IMR-90 (cell line): ENCODE results near the gene GP1BA. TPM values are rescaled to one million over a fixed set of nuclear protein-coding genes. Genes with fewer than 3 reads are reported as not detected.

Experiments used
- ATAC-seq: fragments of 200-7000 bp; cut with Tn5 transposase; 2 replicates; pipeline ENCODE4 v1.9.1; 2020; ENCODE audit warnings: low read depth, mild to moderate bottlenecking, moderate library complexity
- BruUV-seq: library from RNA; stranded (reverse); fragments of 400-500 nt; replicated peaks from 2 replicates; lab custom pipeline; 2021; lab: Mats Ljungman, UMichigan
- CTCF ChIA-PET: fragments of 300-600 bp; formaldehyde crosslinking; extraction: SDS; loops from one replicate; lab custom pipeline; 2021; ENCODE audit warnings: antibody characterized with exemption; lab: Yijun Ruan, JAX
- POLR2A ChIA-PET: fragments of 300-600 bp; sonication (Branson Sonifier 250); formaldehyde crosslinking; loops from one replicate; lab custom pipeline; 2022; ENCODE audit warnings: antibody characterized with exemption; ENCODE audit not compliant: unreplicated experiment; lab: Charles Lee
- DNase-seq: peaks from one replicate; pipeline ENCODE4 v3.0.0; 2013
- H2AFZ ChIP-seq: replicated peaks from 2 replicates; pipeline ENCODE3; 2013; ENCODE audit warnings: low read length, mild to moderate bottlenecking; ENCODE audit not compliant: poor library complexity
- H2AK5ac ChIP-seq: 2 replicates; pipeline ENCODE4 v1.6.1; 2013; ENCODE audit warnings: low read depth, low read length, inconsistent platforms
- H2AK9ac ChIP-seq: replicated peaks from 2 replicates; pipeline ENCODE3; 2013; ENCODE audit warnings: mild to moderate bottlenecking, low read depth, low read length, moderate library complexity; ENCODE audit not compliant: poor library complexity
- H2BK120ac ChIP-seq: 2 replicates; pipeline ENCODE4 v1.6.1; 2013; ENCODE audit warnings: low read depth, low read length, inconsistent platforms
- H2BK15ac ChIP-seq: 3 replicates; pipeline ENCODE4 v1.6.1; 2013; ENCODE audit warnings: low read depth, low read length, inconsistent platforms
- H2BK20ac ChIP-seq: 2 replicates; pipeline ENCODE4 v1.6.1; 2013; ENCODE audit warnings: low read depth, mild to moderate bottlenecking, inconsistent platforms, low read length, moderate library complexity
- H2BK5ac ChIP-seq: 2 replicates; pipeline ENCODE4 v1.6.1; 2013; ENCODE audit warnings: mild to moderate bottlenecking, low read depth, low read length, inconsistent platforms; ENCODE audit not compliant: poor library complexity, severe bottlenecking
- H3K14ac ChIP-seq: replicated peaks from 2 replicates; pipeline ENCODE4 v1.6.1; 2013; ENCODE audit warnings: low read depth, low read length, inconsistent platforms
- H3K18ac ChIP-seq: 2 replicates; pipeline ENCODE4 v1.6.1; 2013; ENCODE audit warnings: low read depth, low read length, control low read depth
- H3K23ac ChIP-seq: 2 replicates; pipeline ENCODE4 v1.6.1; 2013; ENCODE audit warnings: low read depth, low read length, inconsistent platforms
- H3K27ac ChIP-seq: 2 replicates; pipeline ENCODE4 v1.5.1; 2013; ENCODE audit warnings: mild to moderate bottlenecking, control low read depth, low read length; ENCODE audit not compliant: insufficient read depth
- H3K27me3 ChIP-seq: 2 replicates; pipeline ENCODE4 v1.6.1; 2013; ENCODE audit warnings: low read length; ENCODE audit not compliant: control insufficient read depth, insufficient read depth
- H3K36me3 ChIP-seq: 2 replicates; pipeline ENCODE4 v1.6.1; 2013; ENCODE audit warnings: low read length, mixed read lengths; ENCODE audit not compliant: control insufficient read depth, insufficient read depth
- H3K4ac ChIP-seq: 2 replicates; pipeline ENCODE4 v1.6.1; 2013; ENCODE audit warnings: low read depth, low read length, inconsistent platforms
- H3K4me1 ChIP-seq: 2 replicates; pipeline ENCODE4 v1.6.1; 2013; ENCODE audit warnings: low read length, mixed read lengths; ENCODE audit not compliant: control insufficient read depth, insufficient read depth
- H3K4me2 ChIP-seq: 2 replicates; pipeline ENCODE4 v1.6.1; 2013; ENCODE audit warnings: low read depth, mild to moderate bottlenecking, control low read depth, low read length, moderate library complexity
- H3K4me3 ChIP-seq: 2 replicates; pipeline ENCODE4 v1.5.1; 2013; ENCODE audit warnings: low read depth, mild to moderate bottlenecking, control low read depth, low read length, moderate library complexity; ENCODE audit not compliant: insufficient read depth
- H3K56ac ChIP-seq: 2 replicates; pipeline ENCODE4 v1.6.1; 2013; ENCODE audit warnings: low read length, inconsistent platforms; ENCODE audit not compliant: insufficient read depth; ENCODE audit errors: extremely low read depth
- H3K79me1 ChIP-seq, 2 experiments: 2 replicates each; pipeline ENCODE4 v1.6.1; 2013; ENCODE audit warnings: low read length in 2 of 2, inconsistent platforms in 1 of 2, low read depth in 1 of 2
- H3K9ac ChIP-seq: 2 replicates; pipeline ENCODE4 v1.6.1; 2013; ENCODE audit warnings: low read depth, low read length, control low read depth
- H3K9me1 ChIP-seq: 2 replicates; pipeline ENCODE4 v1.6.1; 2013; ENCODE audit warnings: low read length, inconsistent platforms; ENCODE audit not compliant: insufficient read depth
- H3K9me3 ChIP-seq: 2 replicates; pipeline ENCODE4 v1.6.1; 2013; ENCODE audit warnings: low read length; ENCODE audit not compliant: control insufficient read depth, insufficient read depth
- H4K20me1 ChIP-seq: 2 replicates; pipeline ENCODE4 v1.6.1; 2013; ENCODE audit warnings: low read length, inconsistent platforms; ENCODE audit not compliant: insufficient read depth
- H4K5ac ChIP-seq: 2 replicates; pipeline ENCODE4 v1.6.1; 2013; ENCODE audit warnings: mild to moderate bottlenecking, low read depth, low read length, control low read depth
- H4K8ac ChIP-seq, 2 experiments: 2 replicates each; pipeline ENCODE4 v1.6.1; 2013; ENCODE audit warnings: low read depth in 2 of 2, low read length in 2 of 2, control low read depth in 1 of 2, inconsistent platforms in 1 of 2
- H4K91ac ChIP-seq: 2 replicates; pipeline ENCODE4 v1.6.1; 2013; ENCODE audit warnings: low read depth, low read length, inconsistent platforms; ENCODE audit not compliant: insufficient read depth
- RCOR1 ChIP-seq: IDR thresholded peaks from 2 replicates; pipeline ENCODE4 v1.6.1; 2012; ENCODE audit warnings: mild to moderate bottlenecking, low read length, improper control_type of control experiment; ENCODE audit not compliant: insufficient replicate concordance
- WGBS, 2 experiments: methylation state at CpG; one replicate each; pipeline versions ENCODE4 v1.1.5 to v1.1.7; 2013; ENCODE audit warnings: missing lambda C conversion rate in 2 of 2; ENCODE audit not compliant: insufficient read length in 1 of 2; ENCODE audit errors: extremely low coverage in 2 of 2; 5-methylcytosine and 5-hydroxymethylcytosine counted together
- dilution Hi-C: fragments of 300-500 bp; cut with HindIII; formaldehyde crosslinking; loops from one replicate; pipeline ENCODE4 v1.14.3; 2018; ENCODE audit warnings: low sequenced_read_pairs; ENCODE audit not compliant: unreplicated experiment
- in situ Hi-C: fragments of 300-500 bp; cut with MboI; formaldehyde crosslinking; loops from 3 replicates; pipeline ENCODE4 v1.14.3; 2019; ENCODE audit warnings: low sequenced_read_pairs, inconsistent platforms, mixed read lengths
- intact Hi-C: fragments of 100-400 bp; cut with micrococcal nuclease; formaldehyde crosslinking; loops from 2 replicates; pipeline ENCODE4 v1.10.0; 2022
- polyA plus RNA-seq, 3 experiments: library from polyadenylated mRNA; depleted of rRNA; stranded (reverse); fragments of >200 nt; gene quantifications; 2 replicates each; pipeline ENCODE4 v1.2.3, GENCODE V29; 2012; ENCODE audit warnings: low replicate concordance in 1 of 3
- total RNA-seq: library from RNA; depleted of rRNA; stranded (reverse); fragments of >200 nt; gene quantifications from 2 replicates; pipeline ENCODE4 v1.2.3, GENCODE V29; 2012

Gene GP1BA
- total and polyA plus RNA-seq, 2 of the 4 experiments (the other 2 are of a cell fraction), result not detected

GRCh38 chr17:4893721-4894560 lies 38.1 kb upstream of the GP1BA start:
- Histone ChIP-seq H3K27ac (no peak overlapping the region), H3K4ac (no peak overlapping the region), H3K14ac (no peak overlapping the region), H3K79me1 (no peaks in the 10 kb centered on the region), H3K4me2 (no peak overlapping the region), H3K9ac (no peak overlapping the region), H2AFZ (no peak overlapping the region), H3K9me1 (no peaks in the 10 kb centered on the region), H2BK15ac (no peak overlapping the region), H2BK20ac (no peak overlapping the region), H3K27me3 (no peaks in the 10 kb centered on the region), H2AK9ac (no peak overlapping the region), H3K56ac (no peak overlapping the region), H3K23ac (no peak overlapping the region), H3K36me3 (peaks cover 62% of the 10 kb centered on the region), H3K4me1 (no peaks in the 10 kb centered on the region), H2BK5ac (no peak overlapping the region), H4K20me1 (peaks cover 6% of the 10 kb centered on the region; the same call in 1 of the 2 replicates), H4K8ac (no peak overlapping the region), H2BK120ac (no peak overlapping the region), H2AK5ac (no peak overlapping the region), H3K9me3 (no peaks in the 10 kb centered on the region), H4K5ac (no peak overlapping the region), H3K18ac (no peak overlapping the region), H4K91ac (no peak overlapping the region), H3K4me3 (no peak overlapping the region)
- no peak for ATAC-seq
- dilution Hi-C loops, result no loop called here
- TF ChIP-seq RCOR1, result no peak
- WGBS, 2 experiments, result 85% methylated on average over 5 of the region's 31 CpGs; no CpG with 5 or more reads in 1 of the 2 experiments
- BruUV-seq, result no TSS peak
- DNase-seq, result no peak
- intact Hi-C loops, result no loop called here
- ChIA-PET CTCF (no interaction called here), POLR2A (no interaction called here)
- in situ Hi-C loops, result no loop called here
